ENCODE data around the gene NUP85. TPM values are rescaled to one million over a fixed set of nuclear protein-coding genes. Genes with fewer than 3 reads are reported as not detected.

The NUP85 gene
- total and polyA plus RNA-seq, 4 donors, result 40.4 to 69.5 (median 46.1) TPM

GRCh38 chr17:75261336-75262111 is 56.0 kb downstream of the NUP85 start, which contains the start of the genes GGA3 and MRPS7:
GGA3 (minus strand) TSS chr17:75261606; CDS start chr17:75261587, 19 bp downstream.
MRPS7 (plus strand) TSS chr17:75261879; CDS start chr17:75261901, 22 bp downstream.
- Histone ChIP-seq H3K36me3 (ENCODE audit: control insufficient read depth in 4 of 4, insufficient read depth in 4 of 4, low read length in 4 of 4) (peaks cover 7 to 20% (median 13%) of the 10 kb centered on the region in 4 donors), H3K9ac (ENCODE audit: insufficient read depth in 1 of 2, low read length in 2 of 2) (peak within 1 kb of the TSS; percentile 98 to 99), H3K27ac (ENCODE audit: low read depth in 1 of 2, low read length in 1 of 2) (peak within 1 kb of the TSS; percentile 81 to 97), H3K9me3 (ENCODE audit: control insufficient read depth in 4 of 4, insufficient read depth in 3 of 4, low read length in 3 of 4) (no peaks in the 10 kb centered on the region), H3K27me3 (ENCODE audit: control insufficient read depth in 3 of 3, insufficient read depth in 3 of 3, low read length in 2 of 3) (no peaks in the 10 kb centered on the region), H3K4me3 (peak within 1 kb of the TSS; percentile 88), H3K4me1 (ENCODE audit: control insufficient read depth in 5 of 5, insufficient read depth in 5 of 5, low read length in 5 of 5) (peaks cover 7 to 21% (median 15%) of the 10 kb centered on the region in 5 donors)
- DNase-seq, result peak; percentile 96 to 97 (median 97)
- WGBS, 2 donors, result 0% methylated on average over 49 to 69 of the region's 69 CpGs
- TF ChIP-seq, protein P1, sequence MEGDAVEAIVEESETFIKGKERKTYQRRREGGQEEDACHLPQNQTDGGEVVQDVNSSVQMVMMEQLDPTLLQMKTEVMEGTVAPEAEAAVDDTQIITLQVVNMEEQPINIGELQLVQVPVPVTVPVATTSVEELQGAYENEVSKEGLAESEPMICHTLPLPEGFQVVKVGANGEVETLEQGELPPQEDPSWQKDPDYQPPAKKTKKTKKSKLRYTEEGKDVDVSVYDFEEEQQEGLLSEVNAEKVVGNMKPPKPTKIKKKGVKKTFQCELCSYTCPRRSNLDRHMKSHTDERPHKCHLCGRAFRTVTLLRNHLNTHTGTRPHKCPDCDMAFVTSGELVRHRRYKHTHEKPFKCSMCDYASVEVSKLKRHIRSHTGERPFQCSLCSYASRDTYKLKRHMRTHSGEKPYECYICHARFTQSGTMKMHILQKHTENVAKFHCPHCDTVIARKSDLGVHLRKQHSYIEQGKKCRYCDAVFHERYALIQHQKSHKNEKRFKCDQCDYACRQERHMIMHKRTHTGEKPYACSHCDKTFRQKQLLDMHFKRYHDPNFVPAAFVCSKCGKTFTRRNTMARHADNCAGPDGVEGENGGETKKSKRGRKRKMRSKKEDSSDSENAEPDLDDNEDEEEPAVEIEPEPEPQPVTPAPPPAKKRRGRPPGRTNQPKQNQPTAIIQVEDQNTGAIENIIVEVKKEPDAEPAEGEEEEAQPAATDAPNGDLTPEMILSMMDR (IDR thresholded peaks at IDR 0.05; ENCODE audit: control extremely low read depth, extremely low read depth), result no peak
- ATAC-seq (ENCODE audit: insufficient read depth, low FRiP score), result peak; percentile 95

DNA sequence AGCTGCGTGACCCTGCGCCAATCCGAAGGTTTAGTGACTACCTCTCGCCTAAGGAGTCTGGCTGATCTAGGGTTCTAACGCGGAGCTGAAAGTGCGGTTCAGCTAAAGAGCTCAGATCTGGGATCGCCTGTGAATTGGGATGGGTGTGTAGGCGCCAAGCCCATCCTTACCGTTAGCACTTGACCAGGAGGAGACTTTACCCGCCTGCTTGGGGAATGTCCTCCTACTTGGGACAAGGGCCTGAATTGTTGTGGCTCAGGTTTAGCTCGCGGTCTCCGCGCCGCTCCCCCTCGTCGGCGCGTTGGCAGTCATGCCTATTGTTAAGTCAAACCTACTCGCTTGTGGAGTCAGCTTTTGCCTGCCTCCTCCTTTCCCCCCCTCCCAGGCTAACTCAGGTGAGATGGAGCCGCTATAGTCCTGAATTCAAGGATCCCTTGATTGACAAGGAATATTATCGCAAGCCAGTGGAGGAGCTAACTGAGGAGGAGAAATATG is 56.7 kb downstream of the NUP85 start:
- WGBS, 2 donors, result 1 to 2% methylated on average over 23 of the region's 23 CpGs

GRCh38 chr17:75263055-75263454 is 57.6 kb downstream of the NUP85 start:
- H3K27ac ChIP-seq (ENCODE audit: low read depth in 1 of 2, low read length in 1 of 2), result no peak overlapping the region
- no peaks in the 10 kb centered on the region for H3K27me3 ChIP-seq (ENCODE audit: control insufficient read depth in 3 of 3, insufficient read depth in 3 of 3, low read length in 2 of 3)
- no peak for ATAC-seq (ENCODE audit: insufficient read depth, low FRiP score)
- WGBS, 2 donors, result 95 to 96% methylated on average over 4 of the region's 4 CpGs
- H3K9ac ChIP-seq (ENCODE audit: insufficient read depth in 1 of 2, low read length in 2 of 2), result peak overlapping the region in 1 of 2 donors; percentile 67
- TF ChIP-seq, protein P1 (IDR thresholded peaks at IDR 0.05; ENCODE audit: control extremely low read depth, extremely low read depth), result no peak
- DNase-seq, result no peak
- H3K4me3 ChIP-seq, result no peak overlapping the region
- peaks cover 7 to 24% (median 15%) of the 10 kb centered on the region in 5 donors for H3K4me1 ChIP-seq (ENCODE audit: control insufficient read depth in 5 of 5, insufficient read depth in 5 of 5, low read length in 5 of 5)
- H3K9me3 ChIP-seq (ENCODE audit: control insufficient read depth in 4 of 4, insufficient read depth in 3 of 4, low read length in 3 of 4), result no peaks in the 10 kb centered on the region
- peaks cover 7 to 29% (median 13%) of the 10 kb centered on the region in 4 donors for H3K36me3 ChIP-seq (ENCODE audit: control insufficient read depth in 4 of 4, insufficient read depth in 4 of 4, low read length in 4 of 4)

More for the DNA sequence above, 56.7 kb downstream of the NUP85 start:
- peak overlapping the region; percentile 81 to 97 for H3K27ac ChIP-seq (ENCODE audit: low read depth in 1 of 2, low read length in 1 of 2)
- H3K4me3 ChIP-seq, result peak overlapping the region; percentile 88
- DNase-seq (no peak), ATAC-seq (ENCODE audit: insufficient read depth, low FRiP score) (no peak)
- H3K9ac ChIP-seq (ENCODE audit: insufficient read depth in 1 of 2, low read length in 2 of 2), result peak overlapping the region; percentile 67 to 98
- H3K9me3 ChIP-seq (ENCODE audit: control insufficient read depth in 4 of 4, insufficient read depth in 3 of 4, low read length in 3 of 4), result no peaks in the 10 kb centered on the region
- peaks cover 7 to 21% (median 15%) of the 10 kb centered on the region in 5 donors for H3K4me1 ChIP-seq (ENCODE audit: control insufficient read depth in 5 of 5, insufficient read depth in 5 of 5, low read length in 5 of 5)
- H3K36me3 ChIP-seq (ENCODE audit: control insufficient read depth in 4 of 4, insufficient read depth in 4 of 4, low read length in 4 of 4), result peaks cover 7 to 26% (median 13%) of the 10 kb centered on the region in 4 donors
- no peaks in the 10 kb centered on the region for H3K27me3 ChIP-seq (ENCODE audit: control insufficient read depth in 3 of 3, insufficient read depth in 3 of 3, low read length in 2 of 3)
- TF ChIP-seq, protein P1 (IDR thresholded peaks at IDR 0.05; ENCODE audit: control extremely low read depth, extremely low read depth), result no peak

All from lung (tissue), 12 donors.